ENCODE results near the gene RSAD2.

DNA sequence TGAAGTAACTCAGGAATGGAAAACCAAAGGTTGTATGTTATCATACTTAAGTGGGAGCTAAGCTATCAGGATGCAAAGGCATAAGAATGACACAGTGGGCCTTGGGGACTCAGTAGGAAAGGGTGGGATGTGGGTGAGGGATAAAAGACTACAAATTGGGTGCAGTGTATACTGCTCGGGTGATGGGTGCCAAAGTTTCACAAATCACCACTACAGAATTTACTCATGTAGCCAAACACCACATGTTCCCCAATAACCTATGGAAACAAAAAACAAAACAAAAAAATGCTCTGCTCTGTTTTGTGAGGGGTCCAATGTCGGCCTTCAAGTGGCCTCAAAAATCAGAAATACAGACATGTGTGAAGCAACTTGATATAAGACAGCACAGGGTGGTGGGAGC, 30.7 kb downstream of the RSAD2 start:
- TF ChIP-seq, protein P1, sequence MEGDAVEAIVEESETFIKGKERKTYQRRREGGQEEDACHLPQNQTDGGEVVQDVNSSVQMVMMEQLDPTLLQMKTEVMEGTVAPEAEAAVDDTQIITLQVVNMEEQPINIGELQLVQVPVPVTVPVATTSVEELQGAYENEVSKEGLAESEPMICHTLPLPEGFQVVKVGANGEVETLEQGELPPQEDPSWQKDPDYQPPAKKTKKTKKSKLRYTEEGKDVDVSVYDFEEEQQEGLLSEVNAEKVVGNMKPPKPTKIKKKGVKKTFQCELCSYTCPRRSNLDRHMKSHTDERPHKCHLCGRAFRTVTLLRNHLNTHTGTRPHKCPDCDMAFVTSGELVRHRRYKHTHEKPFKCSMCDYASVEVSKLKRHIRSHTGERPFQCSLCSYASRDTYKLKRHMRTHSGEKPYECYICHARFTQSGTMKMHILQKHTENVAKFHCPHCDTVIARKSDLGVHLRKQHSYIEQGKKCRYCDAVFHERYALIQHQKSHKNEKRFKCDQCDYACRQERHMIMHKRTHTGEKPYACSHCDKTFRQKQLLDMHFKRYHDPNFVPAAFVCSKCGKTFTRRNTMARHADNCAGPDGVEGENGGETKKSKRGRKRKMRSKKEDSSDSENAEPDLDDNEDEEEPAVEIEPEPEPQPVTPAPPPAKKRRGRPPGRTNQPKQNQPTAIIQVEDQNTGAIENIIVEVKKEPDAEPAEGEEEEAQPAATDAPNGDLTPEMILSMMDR (IDR thresholded peaks at IDR 0.05; ENCODE audit: poor library complexity) = no peak
- TF ChIP-seq EZH2 (IDR thresholded peaks at IDR 0.05; ENCODE audit: borderline replicate concordance) (no peak), EZH2phosphoT487 (IDR thresholded peaks at IDR 0.05; ENCODE audit: low read depth, severe bottlenecking, unreplicated experiment) (no peak)

Data from hepatocyte (in vitro differentiated cells).